ENCODE results near the gene NUDT19. TPM values are rescaled to one million over a fixed set of nuclear protein-coding genes. Genes with fewer than 3 reads are reported as not detected.

NUDT19 gene
- total RNA-seq, 4 donors from 2014 or later, result 5.4 to 13.3 (median 9.0) TPM

GRCh38 chr19:32674153-32674930 is 17.3 kb upstream of the NUDT19 start:
- no peak for TF ChIP-seq POLR2A (IDR thresholded peaks at IDR 0.05; ENCODE audit: low read depth)
- no peak for TF ChIP-seq POLR2AphosphoS5 (IDR thresholded peaks at IDR 0.05)
- no peak for TF ChIP-seq EP300 (IDR thresholded peaks at IDR 0.05)
- TF ChIP-seq CTCF (IDR thresholded peaks at IDR 0.05), result no peak
- Histone ChIP-seq H3K27me3 (peaks cover 0 to 13% (median 0%) of the 10 kb centered on the region in 4 donors), H3K4me1 (peaks cover 35 to 69% (median 51%) of the 10 kb centered on the region in 4 donors), H3K4me3 (peak overlapping the region; percentile 75 to 96 (median 92)), H3K9me3 (no peaks in the 10 kb centered on the region), H3K27ac (replicated peaks in 1 of 4) (peak overlapping the region; percentile 87 to 93 (median 90)), H3K36me3 (peaks cover 0 to 7% (median 0%) of the 10 kb centered on the region in 4 donors)
- 1% methylated on average over 41 of the region's 67 CpGs for WGBS
- intact Hi-C loops (cut with DNase I), result no loop called here
- no peak for DNase-seq (ENCODE audit: extremely low spot score)

DNA sequence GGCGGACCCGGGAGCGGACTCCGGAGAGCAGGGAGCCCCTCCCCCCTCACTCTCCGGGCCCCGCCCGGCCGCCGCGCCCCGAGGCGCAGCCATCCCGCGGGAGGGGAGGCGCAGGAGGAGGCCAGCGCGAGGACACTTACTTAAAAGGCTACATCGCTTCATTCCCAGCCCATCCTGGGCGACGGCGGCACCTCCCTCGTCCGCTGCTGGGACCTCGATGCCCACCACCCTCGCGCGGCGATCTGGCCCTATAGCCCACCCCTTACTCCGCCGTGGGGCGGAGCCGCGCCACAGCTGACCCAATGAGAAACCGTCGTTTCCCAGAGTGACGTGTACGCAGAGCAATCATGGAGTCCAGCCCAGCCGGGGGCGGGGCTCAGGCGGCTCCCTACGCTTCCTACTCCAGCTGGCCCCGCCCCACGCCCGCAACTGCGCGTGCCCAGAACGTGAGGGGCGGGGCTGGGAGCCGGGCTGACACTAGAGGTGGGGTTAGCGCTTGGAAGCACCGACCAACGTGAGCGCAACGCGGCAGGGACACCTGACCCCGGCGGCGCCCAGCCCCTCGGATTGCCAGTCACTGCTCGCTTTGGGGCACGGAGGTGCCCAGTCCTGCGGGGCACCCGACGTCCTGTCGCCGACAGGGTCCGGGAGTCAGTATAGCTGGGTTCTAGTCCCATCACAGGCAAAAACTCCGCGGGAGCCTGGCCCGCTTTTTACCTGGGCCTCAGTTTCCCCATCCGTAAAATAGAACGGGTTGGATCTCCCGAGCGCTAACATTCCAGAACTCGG is 16.5 kb upstream of the NUDT19 start, which contains the start of gene ANKRD27:
Gene ANKRD27 (minus strand): TSS at position 250 of the 789 bp plus-strand sequence. CDS start 16,165 bp downstream, outside the sequence.
- TF ChIP-seq POLR2AphosphoS5 (IDR thresholded peaks at IDR 0.05) (peak; percentile 74 to 88), POLR2A (IDR thresholded peaks at IDR 0.05; ENCODE audit: low read depth) (peak; percentile 49), EP300 (IDR thresholded peaks at IDR 0.05) (no peak)
- Histone ChIP-seq H3K9me3 (no peaks in the 10 kb centered on the region), H3K4me3 (peak within 1 kb of the TSS; percentile 75 to 96 (median 92)), H3K4me1 (peaks cover 32 to 61% (median 47%) of the 10 kb centered on the region in 4 donors), H3K27ac (replicated peaks in 1 of 4) (peak within 1 kb of the TSS; percentile 87 to 93 (median 90)), H3K36me3 (peaks cover 0 to 7% (median 0%) of the 10 kb centered on the region in 4 donors), H3K27me3 (peaks cover 0 to 13% (median 0%) of the 10 kb centered on the region in 4 donors)
- peak; percentile 99 for DNase-seq (ENCODE audit: extremely low spot score)
- intact Hi-C loops (cut with DNase I), result no loop called here
- WGBS, result under 1% methylated on average over 34 of the region's 75 CpGs

GRCh38 chr19:32675720-32676185 is 15.9 kb upstream of the NUDT19 start, which contains the start of gene RGS9BP:
Gene RGS9BP, plus strand, starts transcription at chr19:32675848. Its CDS starts 416 bp downstream, at chr19:32676264.
- Histone ChIP-seq H3K4me3 (peak within 1 kb of the TSS; percentile 75 to 96 (median 92)), H3K27me3 (peaks cover 0 to 13% (median 0%) of the 10 kb centered on the region in 4 donors), H3K27ac (replicated peaks in 1 of 4) (peak within 1 kb of the TSS; percentile 87 to 93 (median 90)), H3K36me3 (peaks cover 0 to 7% (median 0%) of the 10 kb centered on the region in 4 donors), H3K9me3 (no peaks in the 10 kb centered on the region), H3K4me1 (peaks cover 28 to 57% (median 47%) of the 10 kb centered on the region in 4 donors)
- intact Hi-C loops (cut with DNase I), result no loop called here
- TF ChIP-seq POLR2A (IDR thresholded peaks at IDR 0.05; ENCODE audit: low read depth) (no peak), EP300 (IDR thresholded peaks at IDR 0.05) (no peak)
- WGBS, result 3% methylated on average over 8 of the region's 53 CpGs
- no peak for DNase-seq (ENCODE audit: extremely low spot score)

DNA sequence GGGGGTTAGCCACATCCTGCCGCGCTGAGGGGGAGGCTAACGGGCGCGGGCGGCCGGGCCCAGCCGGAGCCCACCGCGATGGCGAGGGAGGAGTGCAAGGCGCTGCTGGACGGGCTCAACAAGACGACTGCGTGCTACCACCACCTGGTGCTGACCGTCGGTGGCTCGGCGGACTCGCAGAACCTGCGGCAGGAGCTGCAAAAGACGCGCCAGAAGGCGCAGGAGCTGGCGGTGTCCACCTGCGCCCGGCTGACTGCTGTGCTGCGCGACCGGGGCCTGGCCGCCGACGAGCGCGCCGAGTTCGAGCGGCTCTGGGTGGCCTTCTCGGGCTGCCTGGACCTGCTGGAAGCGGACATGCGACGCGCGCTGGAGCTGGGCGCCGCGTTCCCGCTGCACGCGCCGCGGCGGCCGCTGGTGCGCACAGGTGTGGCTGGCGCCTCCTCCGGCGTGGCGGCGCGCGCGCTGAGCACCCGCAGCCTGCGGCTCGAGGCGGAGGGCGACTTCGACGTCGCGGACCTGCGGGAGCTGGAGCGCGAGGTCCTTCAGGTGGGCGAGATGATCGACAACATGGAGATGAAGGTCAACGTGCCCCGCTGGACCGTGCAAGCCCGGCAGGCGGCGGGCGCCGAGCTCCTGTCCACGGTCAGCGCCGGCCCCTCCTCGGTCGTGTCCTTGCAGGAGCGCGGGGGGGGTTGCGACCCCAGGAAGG is 15.3 kb upstream of the NUDT19 start:
- WGBS, result 3% methylated on average over 38 of the region's 93 CpGs
- Histone ChIP-seq H3K27me3 (peaks cover 0 to 13% (median 0%) of the 10 kb centered on the region in 4 donors), H3K4me1 (peaks cover 28 to 51% (median 47%) of the 10 kb centered on the region in 4 donors), H3K9me3 (no peaks in the 10 kb centered on the region), H3K27ac (replicated peaks in 1 of 4) (peak overlapping the region; percentile 87 to 93 (median 90)), H3K36me3 (peaks cover 0 to 1% (median 0%) of the 10 kb centered on the region in 4 donors), H3K4me3 (peak overlapping the region; percentile 75 to 96 (median 92))
- intact Hi-C loops (cut with DNase I), result no loop called here
- DNase-seq (ENCODE audit: extremely low spot score), result no peak
- TF ChIP-seq CTCF (IDR thresholded peaks at IDR 0.05), result no peak
- no peak for TF ChIP-seq POLR2A (IDR thresholded peaks at IDR 0.05; ENCODE audit: low read depth)
- no peak for TF ChIP-seq POLR2AphosphoS5 (IDR thresholded peaks at IDR 0.05)
- no peak for TF ChIP-seq EP300 (IDR thresholded peaks at IDR 0.05)

DNA sequence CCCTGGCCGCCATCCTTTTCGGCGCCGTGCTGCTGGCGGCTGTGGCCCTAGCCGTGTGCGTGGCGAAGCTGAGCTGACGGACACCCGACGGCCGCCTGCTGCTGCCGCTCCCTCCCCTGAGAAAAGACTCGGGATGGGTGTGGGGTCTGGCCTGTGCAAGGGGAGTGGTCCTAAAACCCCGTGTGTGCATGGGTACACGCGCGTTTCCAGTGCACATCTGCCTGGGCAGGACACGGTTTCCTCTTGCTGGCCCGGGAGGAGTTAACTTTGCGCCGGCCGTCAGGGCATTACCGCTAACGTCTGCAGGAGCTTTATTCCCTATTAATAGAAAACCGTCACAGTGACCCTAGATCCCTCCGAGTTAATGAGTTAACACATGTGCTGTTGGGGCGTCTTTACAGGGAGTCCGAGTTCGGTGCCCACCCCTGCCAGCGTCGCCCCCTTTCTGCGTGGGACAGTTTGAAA is 14.7 kb upstream of the NUDT19 start:
- peak overlapping the region; percentile 75 to 96 (median 92) for H3K4me3 ChIP-seq
- TF ChIP-seq CTCF (IDR thresholded peaks at IDR 0.05), result no peak
- no peak for TF ChIP-seq POLR2AphosphoS5 (IDR thresholded peaks at IDR 0.05)
- TF ChIP-seq EP300 (IDR thresholded peaks at IDR 0.05), result no peak
- no peak for TF ChIP-seq POLR2A (IDR thresholded peaks at IDR 0.05; ENCODE audit: low read depth)
- H3K36me3 ChIP-seq, result no peaks in the 10 kb centered on the region
- 25% methylated on average over 22 of the region's 33 CpGs for WGBS
- intact Hi-C loops (cut with DNase I), result no loop called here
- H3K9me3 ChIP-seq, result no peaks in the 10 kb centered on the region
- H3K4me1 ChIP-seq, result peaks cover 28 to 51% (median 47%) of the 10 kb centered on the region in 4 donors
- peaks cover 0 to 13% (median 0%) of the 10 kb centered on the region in 4 donors for H3K27me3 ChIP-seq
- no peak for DNase-seq (ENCODE audit: extremely low spot score)
- peak overlapping the region; percentile 87 to 93 (median 90) for H3K27ac ChIP-seq (replicated peaks in 1 of 4)

Data from esophagus muscularis mucosa (tissue), 4 donors.